Astrocyte (in vitro differentiated cells and primary cell): ENCODE results near the gene ZNF274. TPM values are rescaled to one million over a fixed set of nuclear protein-coding genes. Genes with fewer than 3 reads are reported as not detected.

ENCODE experiments used
- DNase-seq: peaks from one replicate; pipeline ENCODE4 v3.0.0-alpha.2; 2010; ENCODE audit warnings: low read depth
- FAIRE-seq: peaks from 2 replicates; lab custom pipeline; 2011; peaks lifted over from hg19 to GRCh38; lab: Jason Lieb, UNC
- H2AFZ ChIP-seq: 2 replicates; pipeline ENCODE4 v1.6.0; 2012; ENCODE audit warnings: low read depth, low read length, inconsistent platforms
- H3K27ac ChIP-seq: 2 replicates; pipeline ENCODE4 v1.5.1; 2011; ENCODE audit warnings: low read depth, low read length, inconsistent platforms
- H3K27me3 ChIP-seq: 2 replicates; pipeline ENCODE4 v1.6.0; 2011; ENCODE audit warnings: low read length, inconsistent platforms; ENCODE audit not compliant: insufficient read depth
- H3K36me3 ChIP-seq: 2 replicates; pipeline ENCODE4 v1.5.1; 2011; ENCODE audit warnings: low read length, inconsistent platforms; ENCODE audit not compliant: insufficient read depth
- H3K4me1 ChIP-seq: 2 replicates; pipeline ENCODE4 v1.5.1; 2011; ENCODE audit warnings: low read length, inconsistent platforms; ENCODE audit not compliant: insufficient read depth
- H3K4me2 ChIP-seq: 2 replicates; pipeline ENCODE4 v1.6.0; 2012; ENCODE audit warnings: low read length, inconsistent platforms
- H3K4me3 ChIP-seq: 2 replicates; pipeline ENCODE4 v1.5.1; 2011; ENCODE audit warnings: low read depth, mild to moderate bottlenecking, low read length, inconsistent platforms; ENCODE audit not compliant: insufficient read depth
- H3K79me2 ChIP-seq: 2 replicates; pipeline ENCODE4 v1.6.0; 2012; ENCODE audit warnings: mild to moderate bottlenecking, low read length, inconsistent platforms; ENCODE audit not compliant: insufficient read depth
- H3K9ac ChIP-seq: 2 replicates; pipeline ENCODE4 v1.6.0; 2012; ENCODE audit warnings: mild to moderate bottlenecking, low read length, inconsistent platforms
- H3K9me3 ChIP-seq: 2 replicates; pipeline ENCODE4 v1.5.1; 2012; ENCODE audit warnings: low read depth, mild to moderate bottlenecking, low read length, inconsistent platforms; ENCODE audit not compliant: insufficient read depth
- H4K20me1 ChIP-seq: 2 replicates; pipeline ENCODE4 v1.6.0; 2012; ENCODE audit warnings: low read length, inconsistent platforms; ENCODE audit not compliant: insufficient read depth
- H3K27ac Mint-ChIP-seq: one replicate; pipeline ENCODE4 v1.8.0; 2021; ENCODE audit warnings: mild to moderate bottlenecking, mixed read lengths; ENCODE audit not compliant: unreplicated experiment
- H3K27me3 Mint-ChIP-seq: one replicate; pipeline ENCODE4 v1.8.0; 2021; ENCODE audit warnings: low read depth, mixed read lengths; ENCODE audit not compliant: unreplicated experiment
- H3K36me3 Mint-ChIP-seq: one replicate; pipeline ENCODE4 v1.8.0; 2021; ENCODE audit warnings: low read depth, mixed read lengths; ENCODE audit not compliant: unreplicated experiment
- H3K4me1 Mint-ChIP-seq: one replicate; pipeline ENCODE4 v1.8.0; 2021; ENCODE audit warnings: low read depth, mixed read lengths; ENCODE audit not compliant: unreplicated experiment
- H3K4me3 Mint-ChIP-seq: one replicate; pipeline ENCODE4 v1.8.0; 2021; ENCODE audit warnings: mild to moderate bottlenecking, moderate library complexity, mixed read lengths; ENCODE audit not compliant: unreplicated experiment
- H3K9me3 Mint-ChIP-seq: one replicate; pipeline ENCODE4 v1.8.0; 2021; ENCODE audit warnings: mild to moderate bottlenecking, mixed read lengths; ENCODE audit not compliant: unreplicated experiment
- EZH2 ChIP-seq: IDR thresholded peaks from 2 replicates; pipeline ENCODE4 v1.6.1; 2012; ENCODE audit warnings: mild to moderate bottlenecking, low read length, inconsistent platforms; ENCODE audit not compliant: insufficient read depth
- total RNA-seq: library from RNA; stranded (reverse); gene quantifications from 2 replicates; pipeline ENCODE4 v1.2.1, GENCODE V29; 2021
- TF ChIP-seq, protein P1 (sequence below): IDR thresholded peaks from 2 replicates; pipeline ENCODE4 v1.5.1; 2011; ENCODE audit warnings: low read depth, mild to moderate bottlenecking, inconsistent platforms, low read length, moderate library complexity; ENCODE audit not compliant: insufficient read depth

ZNF274 gene
- total RNA-seq, 1 donor from 2014 or later, result 38.5 TPM

DNA sequence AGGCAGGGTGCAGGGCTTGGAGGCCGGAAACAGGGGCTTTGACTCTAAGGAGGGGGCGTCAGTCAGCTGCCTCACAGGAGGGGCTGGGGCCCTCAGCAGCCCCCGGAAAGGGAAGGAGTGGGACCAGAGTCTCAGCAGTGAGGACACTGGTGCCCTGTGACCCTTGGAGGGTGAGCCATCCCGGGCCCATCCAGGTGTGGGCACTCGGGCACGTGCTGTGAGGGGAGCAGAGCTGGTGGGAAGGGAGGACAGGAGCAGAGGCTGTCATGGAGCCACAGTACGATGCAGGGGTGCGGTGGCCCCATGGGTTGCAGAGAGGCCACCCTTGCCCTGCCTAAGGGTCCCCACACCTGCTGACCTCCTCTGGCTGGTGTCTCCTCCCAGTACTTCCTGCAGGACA lies 26.7 kb downstream of the ZNF274 start:
- H3K4me3 Mint-ChIP-seq, result no peak overlapping the region
- DNase-seq (no peak), FAIRE-seq (no peak)
- no peaks in the 10 kb centered on the region for H3K4me1 ChIP-seq
- no peaks in the 10 kb centered on the region for H3K79me2 ChIP-seq
- H3K9me3 ChIP-seq, result peaks cover 92% of the 10 kb centered on the region
- H3K27ac ChIP-seq, result no peak overlapping the region
- no peaks in the 10 kb centered on the region for H3K27me3 Mint-ChIP-seq
- H3K36me3 ChIP-seq, result peaks cover 53% of the 10 kb centered on the region
- TF ChIP-seq EZH2, result no peak
- TF ChIP-seq, protein P1, sequence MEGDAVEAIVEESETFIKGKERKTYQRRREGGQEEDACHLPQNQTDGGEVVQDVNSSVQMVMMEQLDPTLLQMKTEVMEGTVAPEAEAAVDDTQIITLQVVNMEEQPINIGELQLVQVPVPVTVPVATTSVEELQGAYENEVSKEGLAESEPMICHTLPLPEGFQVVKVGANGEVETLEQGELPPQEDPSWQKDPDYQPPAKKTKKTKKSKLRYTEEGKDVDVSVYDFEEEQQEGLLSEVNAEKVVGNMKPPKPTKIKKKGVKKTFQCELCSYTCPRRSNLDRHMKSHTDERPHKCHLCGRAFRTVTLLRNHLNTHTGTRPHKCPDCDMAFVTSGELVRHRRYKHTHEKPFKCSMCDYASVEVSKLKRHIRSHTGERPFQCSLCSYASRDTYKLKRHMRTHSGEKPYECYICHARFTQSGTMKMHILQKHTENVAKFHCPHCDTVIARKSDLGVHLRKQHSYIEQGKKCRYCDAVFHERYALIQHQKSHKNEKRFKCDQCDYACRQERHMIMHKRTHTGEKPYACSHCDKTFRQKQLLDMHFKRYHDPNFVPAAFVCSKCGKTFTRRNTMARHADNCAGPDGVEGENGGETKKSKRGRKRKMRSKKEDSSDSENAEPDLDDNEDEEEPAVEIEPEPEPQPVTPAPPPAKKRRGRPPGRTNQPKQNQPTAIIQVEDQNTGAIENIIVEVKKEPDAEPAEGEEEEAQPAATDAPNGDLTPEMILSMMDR, result no peak
- H3K36me3 Mint-ChIP-seq, result peaks cover 95% of the 10 kb centered on the region
- H3K27me3 ChIP-seq, result no peaks in the 10 kb centered on the region
- no peak overlapping the region for H3K27ac Mint-ChIP-seq
- no peak overlapping the region for H3K9ac ChIP-seq
- no peaks in the 10 kb centered on the region for H4K20me1 ChIP-seq
- H3K9me3 Mint-ChIP-seq, result peaks cover 92% of the 10 kb centered on the region
- H2AFZ ChIP-seq, result no peak overlapping the region
- H3K4me3 ChIP-seq, result no peak overlapping the region
- no peaks in the 10 kb centered on the region for H3K4me1 Mint-ChIP-seq
- H3K4me2 ChIP-seq, result no peak overlapping the region

DNA sequence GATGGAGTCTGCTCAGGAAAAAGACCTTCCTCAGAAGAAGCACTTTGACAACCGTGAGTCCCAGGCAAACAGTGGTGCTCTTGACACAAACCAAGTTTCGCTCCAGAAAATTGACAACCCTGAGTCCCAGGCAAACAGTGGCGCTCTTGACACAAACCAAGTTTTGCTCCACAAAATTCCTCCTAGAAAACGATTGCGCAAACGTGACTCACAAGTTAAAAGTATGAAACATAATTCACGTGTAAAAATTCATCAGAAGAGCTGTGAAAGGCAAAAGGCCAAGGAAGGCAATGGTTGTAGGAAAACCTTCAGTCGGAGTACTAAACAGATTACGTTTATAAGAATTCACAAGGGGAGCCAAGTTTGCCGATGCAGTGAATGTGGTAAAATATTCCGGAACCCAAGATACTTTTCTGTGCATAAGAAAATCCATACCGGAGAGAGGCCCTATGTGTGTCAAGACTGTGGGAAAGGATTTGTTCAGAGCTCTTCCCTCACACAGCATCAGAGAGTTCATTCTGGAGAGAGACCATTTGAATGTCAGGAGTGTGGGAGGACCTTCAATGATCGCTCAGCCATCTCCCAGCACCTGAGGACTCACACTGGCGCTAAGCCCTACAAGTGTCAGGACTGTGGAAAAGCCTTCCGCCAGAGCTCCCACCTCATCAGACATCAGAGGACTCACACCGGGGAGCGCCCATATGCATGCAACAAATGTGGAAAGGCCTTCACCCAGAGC lies 29.6 kb downstream of the ZNF274 start:
- Histone ChIP-seq H3K4me2 (no peak overlapping the region), H3K27ac (no peak overlapping the region), H3K4me3 (no peak overlapping the region), H3K79me2 (no peaks in the 10 kb centered on the region), H3K9ac (no peak overlapping the region), H3K9me3 (peaks cover 88% of the 10 kb centered on the region), H3K27me3 (no peaks in the 10 kb centered on the region), H3K4me1 (no peaks in the 10 kb centered on the region), H3K36me3 (peaks cover 42% of the 10 kb centered on the region), H4K20me1 (no peaks in the 10 kb centered on the region), H2AFZ (no peak overlapping the region)
- Mint-ChIP-seq H3K4me3 (no peak overlapping the region), H3K36me3 (peaks cover 81% of the 10 kb centered on the region), H3K9me3 (peaks cover 82% of the 10 kb centered on the region), H3K27me3 (no peaks in the 10 kb centered on the region), H3K27ac (no peak overlapping the region), H3K4me1 (no peaks in the 10 kb centered on the region)
- no peak for TF ChIP-seq EZH2
- TF ChIP-seq, protein P1, result no peak
- FAIRE-seq (no peak), DNase-seq (no peak)

DNA sequence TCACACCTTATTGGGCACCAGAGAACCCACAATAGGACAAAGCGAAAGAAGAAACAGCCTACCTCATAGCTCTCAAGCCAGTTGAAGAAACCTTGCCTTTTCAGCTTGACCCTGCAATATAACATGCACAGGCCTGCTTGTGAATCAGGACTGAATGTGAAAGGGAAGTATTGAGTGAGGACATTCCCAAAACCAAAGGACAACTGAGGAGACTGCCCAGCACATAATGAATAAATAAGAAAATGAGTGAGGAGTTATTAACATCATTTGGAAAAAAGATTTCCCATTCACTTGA lies 30.2 kb downstream of the ZNF274 start:
- no peak for FAIRE-seq
- Histone ChIP-seq H4K20me1 (no peaks in the 10 kb centered on the region), H3K9ac (no peak overlapping the region), H3K4me1 (no peaks in the 10 kb centered on the region), H3K79me2 (no peaks in the 10 kb centered on the region), H3K4me2 (no peak overlapping the region), H2AFZ (no peak overlapping the region), H3K4me3 (no peak overlapping the region), H3K27me3 (no peaks in the 10 kb centered on the region), H3K9me3 (peaks cover 86% of the 10 kb centered on the region), H3K27ac (no peak overlapping the region), H3K36me3 (peaks cover 39% of the 10 kb centered on the region)
- no peak for DNase-seq
- TF ChIP-seq, protein P1, result no peak
- TF ChIP-seq EZH2, result no peak
- Mint-ChIP-seq H3K4me3 (no peak overlapping the region), H3K36me3 (peaks cover 79% of the 10 kb centered on the region), H3K9me3 (peaks cover 81% of the 10 kb centered on the region), H3K27ac (no peak overlapping the region), H3K27me3 (no peaks in the 10 kb centered on the region), H3K4me1 (no peaks in the 10 kb centered on the region)
